Kidney capillary endothelial cell (primary cell): ENCODE results near the gene OR4A16.

Experiments
- DNase-seq: peaks from one replicate; pipeline ENCODE4 v3.0.0-alpha.2; 2018; ENCODE audit warnings: low spot score

Gene OR4A16

GRCh38 chr11:55342901-55343300 is at the start of gene OR4A16:
Gene OR4A16 (plus strand): TSS chr11:55343201. CDS start chr11:55343201, 0 bp downstream.
- no peak for DNase-seq

GRCh38 chr11:55324500-55324899 is 18.5 kb upstream of the OR4A16 start:
- no peak for DNase-seq

GRCh38 chr11:55345306-55345705 is 2.3 kb downstream of the OR4A16 start:
- DNase-seq, result no peak

- no peak for DNase-seq
Observed at GRCh38 chr11:55349032-55349431, 6.0 kb downstream of the OR4A16 start.

GRCh38 chr11:55357560-55358184 is 14.7 kb downstream of the OR4A16 start:
- no peak for DNase-seq

- DNase-seq, result no peak
Observed at GRCh38 chr11:55367674-55368073, 24.7 kb downstream of the OR4A16 start, which contains the start of gene OR4A15. Gene OR4A15 (plus strand): TSS chr11:55367974. CDS start chr11:55367974, 0 bp downstream.
